ENCODE results near the gene STRN4. TPM values are rescaled to one million over a fixed set of nuclear protein-coding genes. Genes with fewer than 3 reads are reported as not detected.

Gene STRN4
- total and polyA plus RNA-seq, 8 donors = 54.2 to 97.9 (median 79.0) TPM

- no peak for TF ChIP-seq CTCF (IDR thresholded peaks at IDR 0.05)
- intact Hi-C loops (cut with DNase I) = no loop called here
- H3K4me1 ChIP-seq = peaks cover 25 to 45% of the 10 kb centered on the region in 2 donors
These were observed 39.7 kb upstream of the STRN4 start for GRCh38 chr19:46785980-46786235.

GRCh38 chr19:46785054-46785979 lies 39.1 kb upstream of the STRN4 start:
- Histone ChIP-seq H3K9me3 (no peaks in the 10 kb centered on the region), H3K36me3 (peaks cover 0 to 37% of the 10 kb centered on the region in 2 donors), H3K27ac (peak overlapping the region; percentile 85 to 93), H3K27me3 (no peaks in the 10 kb centered on the region), H3K4me3 (peak overlapping the region; percentile 65 to 91), H3K4me1 (peaks cover 25 to 45% of the 10 kb centered on the region in 2 donors)
- ATAC-seq (no peak), DNase-seq (no peak)
- TF ChIP-seq CTCF (IDR thresholded peaks at IDR 0.05) = no peak
- intact Hi-C loops (cut with DNase I) = no loop called here

More at GRCh38 chr19:46785980-46786235, 39.7 kb upstream of the STRN4 start:
- Histone ChIP-seq H3K36me3 (peaks cover 0 to 31% of the 10 kb centered on the region in 2 donors), H3K4me3 (peak overlapping the region; percentile 65 to 91), H3K27me3 (no peaks in the 10 kb centered on the region), H3K27ac (peak overlapping the region; percentile 85 to 93), H3K9me3 (no peaks in the 10 kb centered on the region)
- ATAC-seq (no peak), DNase-seq (no peak)

GRCh38 chr19:46784262-46785053 lies 38.2 kb upstream of the STRN4 start:
- TF ChIP-seq CTCF (IDR thresholded peaks at IDR 0.05) = no peak
- H3K27me3 ChIP-seq = no peaks in the 10 kb centered on the region
- peaks cover 25 to 48% of the 10 kb centered on the region in 2 donors for H3K4me1 ChIP-seq
- peak; percentile 59 to 93 (median 86) for DNase-seq
- H3K36me3 ChIP-seq = peaks cover 0 to 46% of the 10 kb centered on the region in 2 donors
- intact Hi-C loops (cut with DNase I) = no loop called here
- ATAC-seq = peak; percentile 67
- peak overlapping the region; percentile 59 to 85 for H3K27ac ChIP-seq
- peak overlapping the region; percentile 5 to 91 for H3K4me3 ChIP-seq
- no peaks in the 10 kb centered on the region for H3K9me3 ChIP-seq

GRCh38 chr19:46783670-46784069 lies 37.4 kb upstream of the STRN4 start:
- intact Hi-C loops (cut with DNase I) = no loop called here
- DNase-seq (no peak), ATAC-seq (no peak)
- Histone ChIP-seq H3K36me3 (peaks cover 0 to 54% of the 10 kb centered on the region in 2 donors), H3K9me3 (no peaks in the 10 kb centered on the region), H3K27me3 (no peaks in the 10 kb centered on the region), H3K4me1 (peaks cover 25 to 48% of the 10 kb centered on the region in 2 donors), H3K27ac (peak overlapping the region; percentile 59 to 85), H3K4me3 (peak overlapping the region in 1 of 2 donors; percentile 91)
- TF ChIP-seq CTCF (IDR thresholded peaks at IDR 0.05) = no peak

Data from left lung (tissue), 10 donors.